ENCODE results near the gene PRKG1.

PRKG1 gene

GRCh38 chr10:51915031-51915542 is 840.8 kb downstream of the PRKG1 start:
- no peak for DNase-seq

DNA sequence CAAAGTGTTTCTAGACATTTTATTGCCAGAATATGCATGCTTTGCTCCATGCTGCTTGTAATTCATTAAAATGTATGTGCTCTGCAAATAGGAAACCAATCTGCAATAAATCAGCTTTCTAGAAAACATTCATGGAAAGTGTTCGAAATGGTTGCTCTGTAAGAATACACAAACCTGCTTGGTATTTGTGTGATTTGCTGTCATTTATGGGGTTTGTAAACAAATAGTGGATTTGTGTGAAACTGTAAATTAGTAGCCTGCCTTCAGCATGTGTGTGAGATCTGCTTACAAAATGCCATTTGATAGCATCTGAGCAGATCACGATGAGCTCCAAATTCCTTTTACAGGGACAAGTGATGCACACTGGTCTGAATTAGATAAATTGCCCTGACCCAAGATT is 844.2 kb downstream of the PRKG1 start:
- no peak for DNase-seq

DNA sequence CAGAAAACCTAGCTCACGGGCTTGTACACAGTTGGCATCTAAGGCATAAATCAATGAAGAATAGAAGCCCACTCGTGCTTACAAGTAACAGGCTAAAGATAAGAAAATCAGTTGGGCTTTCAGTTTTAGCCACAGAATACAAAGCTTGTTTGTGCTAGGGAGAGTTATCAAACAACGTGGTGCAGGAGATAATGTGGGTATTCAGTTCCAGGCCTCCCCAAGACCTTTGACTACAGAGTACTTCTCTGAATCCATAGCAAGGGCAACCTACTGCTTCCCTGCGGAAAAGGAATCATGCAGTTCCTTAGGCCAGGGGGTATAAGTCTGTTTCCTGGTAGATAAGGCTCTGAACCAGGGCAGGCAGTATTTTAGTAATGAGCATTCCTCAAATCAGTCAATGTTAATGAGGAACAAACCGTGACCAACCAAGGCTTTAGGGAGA is 844.6 kb downstream of the PRKG1 start:
- DNase-seq = no peak

DNA sequence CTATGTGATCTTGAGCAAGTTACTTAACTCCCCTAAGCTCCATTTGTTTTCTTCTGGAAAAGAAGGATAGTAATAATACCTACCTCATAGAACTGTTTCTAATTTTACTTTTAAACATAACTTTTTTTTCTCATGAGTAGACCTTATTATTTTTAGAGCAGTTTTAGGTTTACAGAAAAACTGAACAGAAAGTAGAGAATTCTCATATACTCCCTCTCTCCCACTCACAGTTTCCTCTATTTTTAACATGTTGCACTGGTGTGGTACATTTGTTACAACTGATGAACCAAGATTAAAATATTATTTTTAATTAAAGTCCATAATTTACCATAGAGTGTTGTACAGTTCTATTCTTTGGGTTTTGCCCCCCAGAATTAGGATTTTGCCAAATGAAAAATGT is 846.4 kb downstream of the PRKG1 start:
- DNase-seq = no peak

GRCh38 chr10:51924359-51924758 is 850.1 kb downstream of the PRKG1 start:
- DNase-seq = no peak

DNA sequence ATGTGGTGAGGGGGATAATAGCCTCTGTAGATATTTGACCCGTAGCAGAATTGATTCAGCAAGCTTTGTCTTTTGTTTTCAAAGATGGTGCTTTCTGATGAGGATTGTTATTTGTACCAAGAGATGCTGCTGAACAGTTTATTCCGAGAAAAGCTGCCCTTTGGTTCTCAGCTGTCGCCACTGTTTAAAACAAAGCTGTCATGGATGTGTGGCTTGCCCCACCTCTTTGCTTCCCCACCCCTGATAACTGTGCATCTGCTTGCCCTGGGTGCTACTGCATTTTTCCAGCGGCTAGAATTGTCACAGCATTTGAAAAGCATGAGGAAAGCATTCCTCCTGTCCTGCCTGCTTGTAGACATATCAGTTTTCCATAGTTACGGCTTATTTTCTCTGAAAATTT is 852.0 kb downstream of the PRKG1 start:
- DNase-seq = no peak

DNA sequence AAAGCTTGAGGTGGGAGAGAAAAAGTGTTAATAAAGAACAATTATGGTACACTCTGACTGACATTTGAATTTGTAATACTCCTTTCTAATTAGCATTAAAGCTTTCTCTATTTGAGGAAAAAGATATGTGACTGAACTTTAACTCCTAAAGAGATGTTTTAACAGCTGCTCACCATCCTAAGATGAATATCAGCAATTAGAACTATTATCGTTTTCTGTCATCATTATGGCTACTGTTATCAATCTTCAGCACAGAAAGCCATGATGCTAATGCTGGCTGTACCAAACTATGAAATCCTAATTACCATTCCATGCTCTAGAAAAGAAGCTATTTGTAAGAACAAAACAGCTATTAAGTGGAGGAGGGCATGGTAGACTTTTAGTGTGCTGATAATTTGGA is 853.9 kb downstream of the PRKG1 start:
- no peak for DNase-seq

GRCh38 chr10:51932530-51932929 is 858.2 kb downstream of the PRKG1 start:
- DNase-seq = no peak

DNA sequence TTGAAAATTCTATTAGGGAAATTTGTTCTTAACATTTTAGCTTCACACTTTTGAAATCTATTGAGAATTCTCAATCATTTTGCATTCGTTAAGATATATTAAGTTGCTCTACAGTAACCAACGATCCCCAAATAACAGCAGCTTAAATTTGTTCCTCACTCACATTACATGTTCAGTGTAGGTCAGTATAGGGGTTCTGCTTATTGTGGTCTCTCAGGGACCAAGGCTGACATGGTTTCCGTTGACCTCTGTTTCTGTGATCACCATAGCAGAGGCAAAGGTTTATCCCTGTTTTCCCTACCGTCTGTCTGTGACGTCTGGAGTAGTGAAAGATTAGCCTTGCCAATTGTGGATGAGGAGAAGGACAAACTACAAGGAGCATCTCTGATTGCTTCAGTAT is 860.1 kb downstream of the PRKG1 start:
- DNase-seq = no peak

GRCh38 chr10:51935341-51935740 is 861.1 kb downstream of the PRKG1 start:
- no peak for DNase-seq

DNA sequence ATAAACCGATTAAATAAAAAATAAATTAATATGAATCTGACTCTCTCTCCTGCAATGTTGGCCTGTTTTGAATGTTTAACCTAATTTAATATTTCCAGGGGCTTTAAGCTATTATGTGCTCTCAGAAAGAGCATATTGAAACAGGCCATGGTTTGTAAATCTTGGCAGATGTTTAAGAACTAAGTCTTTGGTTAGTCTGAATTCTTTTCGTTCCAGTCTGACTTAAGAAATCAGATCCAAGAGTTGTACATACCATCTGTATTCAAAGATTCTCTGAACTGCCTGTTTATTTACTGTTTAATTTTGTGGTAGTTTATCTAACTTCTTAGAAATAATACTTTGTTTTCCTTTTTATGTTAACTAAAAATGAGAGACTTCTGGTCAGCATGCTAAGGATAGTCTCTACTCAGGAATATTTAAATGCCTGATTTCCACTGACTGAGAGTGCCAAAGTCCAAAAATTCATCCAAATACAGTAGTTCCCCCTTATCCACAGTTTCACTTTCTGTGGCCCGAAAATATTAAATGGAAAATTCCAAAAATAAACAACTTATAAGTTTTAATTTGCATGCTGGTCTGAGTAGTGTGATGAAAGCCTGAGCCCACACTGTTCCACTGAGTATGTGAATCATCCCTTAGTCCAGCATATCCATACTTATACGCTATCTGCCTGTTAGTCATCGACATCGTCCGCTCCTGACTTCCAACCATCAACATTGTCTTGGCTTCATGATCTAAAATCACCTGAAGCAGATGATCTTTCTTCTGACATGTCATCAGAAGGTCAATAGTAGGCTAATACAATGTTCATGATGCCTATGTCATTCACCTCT is 863.2 kb downstream of the PRKG1 start:
- no peak for DNase-seq

- no peak for DNase-seq
These were observed 876.2 kb downstream of the PRKG1 start for GRCh38 chr10:51950371-51950995.

DNA sequence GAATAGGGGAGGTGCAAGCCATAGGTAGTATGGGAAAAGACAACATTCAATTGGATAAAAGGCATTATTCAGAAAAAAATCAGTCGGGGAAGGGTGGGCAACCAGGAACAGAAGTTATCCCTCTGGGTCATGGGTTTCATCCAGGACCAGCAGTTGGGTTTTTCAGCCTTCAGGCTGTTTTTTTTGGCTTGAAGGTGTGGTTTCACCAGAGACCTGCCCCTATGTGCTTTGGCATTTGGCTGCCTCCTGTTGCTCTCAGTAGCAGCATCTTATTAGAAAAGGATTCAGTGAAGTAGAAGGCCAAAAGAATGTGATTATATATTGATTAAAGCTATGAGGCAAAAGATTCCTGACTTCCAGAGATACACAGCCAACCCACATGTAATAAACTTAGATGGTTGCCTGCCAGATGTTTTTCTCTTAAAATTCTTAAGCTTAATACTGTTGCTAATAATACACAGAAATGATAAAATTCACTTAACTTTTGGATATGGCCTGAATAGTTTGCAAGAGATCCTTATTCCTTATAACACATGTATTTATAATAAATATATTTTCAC is 876.8 kb downstream of the PRKG1 start:
- no peak for DNase-seq

DNA sequence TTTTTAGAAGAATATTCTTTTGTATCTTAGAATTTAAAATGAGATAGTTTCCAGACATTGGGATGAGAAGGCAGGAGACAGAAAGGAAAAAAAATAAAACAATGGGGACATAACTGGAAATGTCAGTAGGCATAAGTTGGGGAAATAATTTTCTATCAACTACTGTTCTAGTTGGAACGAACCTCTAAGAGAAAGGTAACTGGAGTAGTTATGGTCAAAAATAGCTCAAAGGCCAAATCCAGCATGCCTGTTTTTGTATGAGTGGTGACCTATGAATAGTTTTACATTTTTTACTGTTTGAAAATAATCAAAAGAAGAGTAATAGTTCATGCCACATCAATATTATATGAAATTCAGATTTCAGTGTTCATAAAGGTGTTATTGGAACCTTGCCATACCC is 877.3 kb downstream of the PRKG1 start:
- DNase-seq = no peak

GRCh38 chr10:51952056-51952455 is 877.8 kb downstream of the PRKG1 start:
- no peak for DNase-seq

GRCh38 chr10:51955696-51956095 is 881.4 kb downstream of the PRKG1 start:
- no peak for DNase-seq

DNA sequence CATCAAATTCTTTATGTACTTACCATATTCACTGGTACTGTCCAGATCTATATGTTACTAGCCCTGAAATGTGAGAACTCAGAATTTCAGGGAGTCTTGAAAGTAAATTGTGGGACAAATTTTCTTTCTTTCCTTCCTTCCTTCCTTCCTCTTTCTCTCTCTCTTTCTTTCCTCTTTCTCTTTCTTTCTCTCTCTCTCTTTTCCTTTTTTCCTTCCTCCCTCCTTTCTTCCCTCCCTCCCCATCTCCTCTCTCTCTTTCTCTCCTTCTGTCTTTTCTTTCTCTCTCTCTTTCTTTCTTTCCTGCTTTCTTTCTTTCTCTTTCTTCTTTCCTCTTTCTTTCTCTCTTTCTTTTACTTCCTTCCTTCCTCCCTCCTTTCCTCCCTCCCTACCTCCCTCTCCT is 882.5 kb downstream of the PRKG1 start:
- DNase-seq = no peak

DNA sequence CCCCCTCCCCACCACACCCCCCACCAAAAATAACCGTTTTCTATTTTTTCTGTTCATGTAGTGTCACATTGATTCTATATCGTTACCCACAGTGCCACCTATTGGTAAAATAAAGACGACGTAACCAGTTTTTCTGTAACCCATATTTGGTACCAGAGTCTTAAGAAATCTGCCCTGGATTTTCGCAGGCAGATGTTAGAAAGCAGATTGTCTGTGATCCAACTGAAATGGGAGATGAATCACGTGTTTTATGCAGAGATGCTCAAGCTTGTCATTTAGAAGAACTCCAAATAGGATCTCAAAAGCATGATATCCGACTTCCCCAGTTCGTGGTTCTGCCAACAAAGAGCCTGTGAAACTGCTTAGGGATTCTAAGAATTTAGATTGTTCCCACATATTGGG is 886.2 kb downstream of the PRKG1 start:
- peak; percentile 56 for DNase-seq

GRCh38 chr10:51961401-51961800 is 887.1 kb downstream of the PRKG1 start:
- no peak for DNase-seq

- DNase-seq = no peak
These were observed 890.3 kb downstream of the PRKG1 start for GRCh38 chr10:51964630-51965029.

GRCh38 chr10:51965451-51965850 is 891.2 kb downstream of the PRKG1 start:
- no peak for DNase-seq

GRCh38 chr10:51972733-51973346 is 898.6 kb downstream of the PRKG1 start:
- DNase-seq = no peak

DNA sequence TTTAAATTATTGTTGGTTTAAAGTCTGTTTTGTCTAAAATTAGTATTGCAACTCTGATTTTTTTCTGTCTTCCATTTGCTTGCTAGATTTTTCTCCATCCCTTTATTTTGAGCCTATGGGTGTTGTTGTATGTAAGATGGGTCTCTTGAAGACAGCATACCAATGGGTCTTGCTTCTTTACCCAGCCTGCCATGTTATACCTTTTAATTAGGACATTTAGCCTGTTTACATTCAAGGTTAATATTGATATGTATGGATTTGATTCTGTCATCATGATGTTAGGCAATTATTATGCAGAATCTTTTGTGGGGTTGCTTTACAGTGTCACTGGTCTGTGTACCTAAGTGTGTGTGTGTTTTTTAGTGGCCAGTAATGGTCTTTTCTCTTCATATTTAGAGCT is 906.5 kb downstream of the PRKG1 start:
- no peak for DNase-seq

DNA sequence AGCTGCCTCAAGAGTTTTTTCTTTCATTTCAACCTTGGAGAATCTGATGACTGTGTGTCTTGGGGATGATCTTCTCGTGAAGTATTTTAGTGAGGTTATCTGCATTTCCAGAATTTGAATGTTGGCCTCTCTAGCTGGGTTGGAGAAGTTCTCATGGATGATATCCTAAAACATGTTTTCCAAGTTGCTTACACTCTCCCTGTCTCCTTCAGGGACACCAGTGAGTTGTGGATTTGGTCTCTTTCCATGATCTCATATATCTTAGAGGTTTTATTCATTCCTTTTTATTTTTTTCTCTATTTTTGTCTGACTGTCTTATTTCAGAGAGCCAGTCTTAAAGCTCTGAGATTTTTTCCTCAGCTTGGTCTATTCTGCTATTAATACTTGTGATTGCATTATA is 907.4 kb downstream of the PRKG1 start:
- DNase-seq = no peak
